Erythroblast (primary cell): ENCODE results near the gene DIPK1C.

Experiments used
- GATA1 ChIP-seq: IDR thresholded peaks from 2 replicates; pipeline ENCODE4 v1.6.1; 2011; ENCODE audit warnings: low read depth, mild to moderate bottlenecking, control low read depth, low read length, moderate library complexity
- POLR2A ChIP-seq: IDR thresholded peaks from 2 replicates; pipeline ENCODE4 v1.6.1; 2011; ENCODE audit warnings: mild to moderate bottlenecking, low read length

DNA sequence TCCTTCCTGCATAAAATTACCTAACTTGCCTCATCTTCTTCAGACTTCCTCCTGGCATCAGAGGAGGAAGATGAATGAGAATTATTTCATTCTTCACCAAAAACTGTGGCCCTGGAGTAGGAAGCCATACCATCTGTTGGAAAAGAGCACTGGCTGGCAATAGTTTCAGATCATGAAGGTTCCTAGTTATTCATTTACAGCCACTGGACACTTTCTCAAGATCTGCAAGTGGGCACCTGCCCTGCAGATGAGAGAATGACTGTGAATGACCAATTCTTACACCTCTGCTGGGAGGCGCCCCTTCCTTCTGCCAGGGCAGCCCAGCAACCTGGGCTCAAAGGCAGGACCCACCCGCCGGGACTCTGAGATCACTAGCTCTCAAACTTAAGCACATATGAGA is 13.0 kb downstream of the DIPK1C start:
- TF ChIP-seq POLR2A (no peak), GATA1 (no peak)
